Peyer's patch (tissue), 4 donors: ENCODE results near the gene MLX.

Experiments used
- CTCF ChIP-seq, 6 experiments: fragments of 450-650 bp in 4 of 6; fragments of 200-600 bp in 2 of 6; sonication (generic) in 1 of 6; IDR thresholded peaks; one replicate each; pipeline ENCODE4 v1.5.1; 2017 to 2019; ENCODE audit warnings: antibody characterized with exemption in 6 of 6, mild to moderate bottlenecking in 3 of 6, moderate library complexity in 1 of 6
- POLR2A ChIP-seq, 2 donors: fragments of 450-650 bp; IDR thresholded peaks; one replicate each; pipeline ENCODE4 v1.5.1; 2017; ENCODE audit warnings: antibody characterized with exemption in 2 of 2, mild to moderate bottlenecking in 2 of 2, moderate library complexity in 2 of 2

- TF ChIP-seq CTCF (IDR thresholded peaks at IDR 0.05), result no peak
- no peak for TF ChIP-seq POLR2A (IDR thresholded peaks at IDR 0.05)
Observed at GRCh38 chr17:42537156-42537805, 29.6 kb upstream of the MLX start.
